Left ventricle myocardium superior (tissue), 1 donor: ENCODE results near the gene CYP8B1. TPM values are rescaled to one million over a fixed set of nuclear protein-coding genes. Genes with fewer than 3 reads are reported as not detected.

ENCODE experiments used
- ATAC-seq: fragments of 200-7000 bp; cut with Tn5 transposase; one replicate; pipeline ENCODE4 v1.9.1; 2020; ENCODE audit warnings: mild to moderate bottlenecking, moderate library complexity
- DNase-seq: peaks from one replicate; pipeline ENCODE4 v3.0.0-alpha.2; 2020
- intact Hi-C: fragments of 100-400 bp; cut with micrococcal nuclease; formaldehyde crosslinking; loops from one replicate; pipeline ENCODE4 v1.11.0; 2022
- total RNA-seq: library from RNA; stranded (reverse); fragmentation: NEBNext Ultra II Directional; extraction: Animal tissue kit (Norgen Biotek cat#: 25700); gene quantifications from one replicate; pipeline ENCODE4 v1.2.1, GENCODE V29; 2021
- donor health status: DM: no; HTN: yes; CAD: no; lungs with severe emphysema.

The CYP8B1 gene
- total RNA-seq, 1 donor from 2014 or later, result not detected

GRCh38 chr3:42856544-42856943 is 19.1 kb downstream of the CYP8B1 start:
- intact Hi-C loops, result no loop called here
- no peak for ATAC-seq
- no peak for DNase-seq

- DNase-seq, result no peak
- ATAC-seq, result peak; percentile 43
- intact Hi-C loops, result no loop called here
These were observed 19.9 kb downstream of the CYP8B1 start for GRCh38 chr3:42855547-42856380.

- DNase-seq (no peak), ATAC-seq (no peak)
These were observed 20.5 kb downstream of the CYP8B1 start for GRCh38 chr3:42855219-42855546.

GRCh38 chr3:42853739-42854302 is 21.9 kb downstream of the CYP8B1 start:
- intact Hi-C loops, result no loop called here
- DNase-seq (no peak), ATAC-seq (no peak)

More at GRCh38 chr3:42855219-42855546, 20.5 kb downstream of the CYP8B1 start:
- intact Hi-C loops, result no loop called here

- DNase-seq, result no peak
- ATAC-seq, result no peak
- intact Hi-C loops, result no loop called here
These were observed 22.6 kb downstream of the CYP8B1 start for GRCh38 chr3:42853056-42853455.

- ATAC-seq, result peak; percentile 67
- intact Hi-C loops, result no loop called here
- DNase-seq, result no peak
These were observed 23.2 kb downstream of the CYP8B1 start for GRCh38 chr3:42852441-42852840.

GRCh38 chr3:42851228-42851834 is 24.3 kb downstream of the CYP8B1 start:
- intact Hi-C loops, result no loop called here
- DNase-seq (no peak), ATAC-seq (no peak)

- intact Hi-C loops, result no loop called here
- ATAC-seq (no peak), DNase-seq (no peak)
These were observed 25.4 kb downstream of the CYP8B1 start for GRCh38 chr3:42850263-42850662.

- DNase-seq (no peak), ATAC-seq (no peak)
- intact Hi-C loops, result no loop called here
These were observed 26.7 kb downstream of the CYP8B1 start for GRCh38 chr3:42849017-42849416.

GRCh38 chr3:42847731-42848130 is 27.9 kb downstream of the CYP8B1 start:
- ATAC-seq (no peak), DNase-seq (no peak)
- intact Hi-C loops, result no loop called here

GRCh38 chr3:42846685-42847522 is 28.8 kb downstream of the CYP8B1 start:
- intact Hi-C loops, result no loop called here
- peak; percentile 51 for DNase-seq
- peak; percentile 35 for ATAC-seq

GRCh38 chr3:42844815-42845214 is 30.9 kb downstream of the CYP8B1 start:
- intact Hi-C loops, result no loop called here
- no peak for DNase-seq
- ATAC-seq, result no peak

GRCh38 chr3:42844412-42844713 is 31.3 kb downstream of the CYP8B1 start:
- intact Hi-C loops, result no loop called here
- DNase-seq, result no peak
- ATAC-seq, result no peak

- ATAC-seq, result peak; percentile 55
- peak; percentile 35 for DNase-seq
- intact Hi-C loops, result no loop called here
These were observed 31.8 kb downstream of the CYP8B1 start for GRCh38 chr3:42843713-42844411.

GRCh38 chr3:42841332-42841731 is 34.3 kb downstream of the CYP8B1 start:
- ATAC-seq (no peak), DNase-seq (no peak)
- intact Hi-C loops, result no loop called here

- intact Hi-C loops, result loop anchor here (5.0 kb wide), 2 partner anchors 38 to 62 kb away; partner anchors contain the start of gene CYP8B1
- ATAC-seq (peak; percentile 85), DNase-seq (peak; percentile 36)
These were observed 36.1 kb downstream of the CYP8B1 start for GRCh38 chr3:42839616-42840015.

- ATAC-seq, result no peak
- DNase-seq, result no peak
- intact Hi-C loops, result loop anchor here (5.0 kb wide), 2 partner anchors 39 to 61 kb away; partner anchors contain the start of gene CYP8B1
These were observed 37.1 kb downstream of the CYP8B1 start for GRCh38 chr3:42838571-42838970.

GRCh38 chr3:42836150-42837123 is 39.2 kb downstream of the CYP8B1 start:
- no peak for ATAC-seq
- intact Hi-C loops, result loop anchor here (5.0 kb wide), 2 partner anchors 41 to 59 kb away; partner anchors contain the start of gene CYP8B1
- no peak for DNase-seq
